Fibroblast of mammary gland (primary cell): ENCODE results near the gene BTRC.
"Not testable (repeated sequence)": the region's sequence is repeated elsewhere in the genome, so short reads cannot be mapped to it uniquely, and the experiment has no call there.

Source experiments
- DNase-seq: peaks from one replicate; pipeline ENCODE4 v3.0.0-alpha.2; 2010; ENCODE audit warnings: low read depth
- H3K4me3 ChIP-seq: 2 replicates; pipeline ENCODE4 v1.5.1; 2011; ENCODE audit warnings: low read depth, mild to moderate bottlenecking, low read length, moderate library complexity; ENCODE audit not compliant: control insufficient read depth
- TF ChIP-seq, protein P1 (sequence below): conservative IDR thresholded peaks from 2 replicates; pipeline ENCODE4 v1.5.1; 2011; ENCODE audit warnings: low read depth, low read length, inconsistent platforms; ENCODE audit not compliant: control insufficient read depth, insufficient read depth

Gene BTRC

GRCh38 chr10:101311185-101312066 is 42.5 kb upstream of the BTRC start:
- DNase-seq = no peak
- TF ChIP-seq, protein P1, sequence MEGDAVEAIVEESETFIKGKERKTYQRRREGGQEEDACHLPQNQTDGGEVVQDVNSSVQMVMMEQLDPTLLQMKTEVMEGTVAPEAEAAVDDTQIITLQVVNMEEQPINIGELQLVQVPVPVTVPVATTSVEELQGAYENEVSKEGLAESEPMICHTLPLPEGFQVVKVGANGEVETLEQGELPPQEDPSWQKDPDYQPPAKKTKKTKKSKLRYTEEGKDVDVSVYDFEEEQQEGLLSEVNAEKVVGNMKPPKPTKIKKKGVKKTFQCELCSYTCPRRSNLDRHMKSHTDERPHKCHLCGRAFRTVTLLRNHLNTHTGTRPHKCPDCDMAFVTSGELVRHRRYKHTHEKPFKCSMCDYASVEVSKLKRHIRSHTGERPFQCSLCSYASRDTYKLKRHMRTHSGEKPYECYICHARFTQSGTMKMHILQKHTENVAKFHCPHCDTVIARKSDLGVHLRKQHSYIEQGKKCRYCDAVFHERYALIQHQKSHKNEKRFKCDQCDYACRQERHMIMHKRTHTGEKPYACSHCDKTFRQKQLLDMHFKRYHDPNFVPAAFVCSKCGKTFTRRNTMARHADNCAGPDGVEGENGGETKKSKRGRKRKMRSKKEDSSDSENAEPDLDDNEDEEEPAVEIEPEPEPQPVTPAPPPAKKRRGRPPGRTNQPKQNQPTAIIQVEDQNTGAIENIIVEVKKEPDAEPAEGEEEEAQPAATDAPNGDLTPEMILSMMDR = no peak
- no peak overlapping the region for H3K4me3 ChIP-seq

DNA sequence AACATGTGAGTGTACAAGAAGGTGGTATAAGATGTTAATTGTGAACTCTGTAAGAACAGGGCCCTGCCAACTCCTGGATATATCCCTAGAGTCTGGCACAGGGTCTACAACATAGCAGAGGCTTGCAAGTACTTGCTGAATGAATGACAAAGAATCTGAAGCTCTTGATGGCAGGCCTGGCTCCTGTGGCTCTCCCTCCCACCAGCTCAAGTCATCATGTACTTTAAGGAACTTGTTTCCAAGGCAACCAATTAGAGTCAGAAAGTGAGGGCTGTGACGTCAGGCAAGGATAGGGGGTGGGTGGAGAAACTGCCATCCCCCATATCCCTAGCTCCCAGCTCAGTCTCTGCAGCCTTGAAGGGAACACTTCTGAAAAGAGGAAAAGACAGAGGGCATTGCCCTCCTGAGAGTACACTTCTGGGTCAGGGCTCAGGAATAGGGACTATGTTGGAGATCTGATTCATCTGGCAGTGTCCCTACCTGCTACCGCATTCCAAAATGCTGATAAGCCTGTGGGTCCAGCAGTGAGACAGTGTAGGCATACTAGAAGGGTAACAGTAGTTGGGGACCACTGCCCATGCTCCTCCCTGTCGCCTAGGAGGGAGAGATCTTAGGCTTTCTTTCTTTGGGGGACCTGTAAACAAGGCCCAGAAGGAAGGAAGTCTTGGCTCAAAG is 34.6 kb upstream of the BTRC start:
- peak; percentile 25 for DNase-seq
- H3K4me3 ChIP-seq = no peak overlapping the region
- TF ChIP-seq, protein P1 = no peak

DNA sequence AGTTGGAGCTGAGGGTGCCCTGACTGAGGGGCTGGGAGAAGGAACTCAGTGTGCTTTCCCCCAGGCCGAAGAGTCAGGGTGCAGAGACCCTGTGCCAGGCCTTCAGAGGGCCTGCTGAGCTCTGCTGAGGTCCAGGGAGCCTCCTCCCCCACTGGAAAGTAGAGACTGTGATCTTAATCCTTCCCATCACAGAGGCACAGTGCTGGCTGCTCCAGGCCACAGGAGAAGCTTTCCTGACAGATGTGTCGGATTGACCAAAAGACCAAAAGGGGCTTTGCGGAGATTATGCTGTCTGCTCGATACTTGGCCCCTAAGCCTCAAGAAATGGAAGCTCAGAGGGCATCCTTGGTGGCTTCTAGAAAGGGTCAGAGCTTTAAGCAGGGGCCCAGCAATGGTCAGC is 32.9 kb upstream of the BTRC start:
- TF ChIP-seq, protein P1 = no peak

DNA sequence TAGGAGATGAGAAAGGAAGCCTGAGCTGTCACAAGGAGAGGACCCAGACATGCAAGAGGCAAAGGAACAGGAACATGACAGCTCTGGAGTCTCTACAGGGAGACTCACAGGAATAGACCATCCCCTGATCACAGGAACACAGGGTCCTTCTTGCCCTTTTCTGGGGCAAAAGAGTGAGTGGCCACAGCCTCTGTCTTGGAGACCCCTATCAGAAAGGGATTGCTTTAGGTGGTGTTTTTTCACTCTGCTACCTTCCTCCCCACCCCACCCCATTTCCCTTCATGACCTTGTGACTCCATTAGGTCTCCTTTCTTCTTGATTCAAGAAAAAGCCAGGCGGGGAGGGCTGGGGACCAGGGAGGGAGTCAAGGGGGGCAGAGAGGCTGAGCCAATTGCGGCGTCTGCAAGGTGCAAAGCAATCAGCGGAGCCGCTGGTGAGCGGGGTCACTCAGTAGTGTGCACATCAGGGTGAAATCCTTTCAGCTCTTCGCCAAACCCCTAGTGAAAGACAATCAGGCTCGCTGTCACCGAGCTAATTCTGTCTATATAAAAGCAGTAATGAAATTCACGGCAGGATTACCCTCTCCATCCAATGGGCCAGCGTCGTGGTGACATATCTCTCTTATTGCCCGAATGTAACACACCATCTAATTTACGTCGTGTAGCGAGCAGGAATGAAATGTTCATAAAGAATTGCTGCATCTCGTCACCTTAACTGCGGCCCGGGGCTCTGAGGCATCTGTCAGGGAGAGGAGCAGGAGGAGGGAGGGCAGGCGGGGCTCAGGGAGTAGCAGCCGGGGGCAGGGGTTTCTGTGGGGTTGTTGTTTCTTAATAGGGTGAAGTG is 31.5 kb upstream of the BTRC start:
- TF ChIP-seq, protein P1 = no peak
- no peak overlapping the region for H3K4me3 ChIP-seq
- no peak for DNase-seq

More for the DNA sequence above, 32.9 kb upstream of the BTRC start:
- no peak overlapping the region for H3K4me3 ChIP-seq
- DNase-seq = no peak

DNA sequence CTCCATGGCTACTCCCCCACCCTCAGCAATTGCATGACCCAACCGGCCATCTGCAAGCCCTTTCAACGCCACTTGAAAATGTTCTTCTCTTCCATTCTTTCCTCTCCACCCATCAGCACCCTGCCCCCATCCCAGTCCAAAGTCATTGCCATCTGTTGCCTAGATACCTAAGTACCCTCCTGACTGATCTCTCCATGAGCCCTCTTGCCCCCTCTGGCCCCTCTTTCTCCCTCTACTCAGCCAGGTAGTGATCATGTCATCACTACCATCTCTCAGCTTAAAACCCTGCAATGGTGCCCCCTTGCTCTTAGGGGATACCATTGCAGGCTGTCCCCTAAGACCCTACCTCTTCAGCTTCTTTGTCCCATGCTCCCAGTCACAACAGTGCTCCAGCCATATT is 30.5 kb upstream of the BTRC start:
- no peak overlapping the region for H3K4me3 ChIP-seq
- DNase-seq = no peak
- TF ChIP-seq, protein P1 = no peak

DNA sequence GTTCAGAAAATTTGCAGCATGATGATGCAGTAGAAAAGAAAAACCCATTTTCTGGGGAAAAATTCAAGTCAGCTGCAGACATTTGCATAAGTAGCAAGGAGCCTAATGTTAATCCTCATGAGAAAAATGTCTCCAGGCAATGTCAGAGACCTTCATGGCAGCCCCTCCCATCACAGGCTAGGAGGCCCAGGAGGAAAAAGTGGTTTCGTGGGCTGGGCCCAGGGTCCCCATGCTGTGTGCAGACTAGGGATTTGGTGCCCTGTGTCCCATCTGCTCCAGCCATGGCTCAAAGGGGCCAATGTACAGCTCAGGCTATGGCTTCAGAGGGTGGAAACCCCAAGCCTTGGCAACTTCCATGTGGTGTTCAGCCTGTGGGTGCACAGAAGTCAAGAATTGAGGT is 26.5 kb upstream of the BTRC start:
- not testable (repeated sequence) for DNase-seq, H3K4me3 ChIP-seq
